ENCODE data around the gene TLR10. TPM values are rescaled to one million over a fixed set of nuclear protein-coding genes. Genes with fewer than 3 reads are reported as not detected.
A peak's percentile ranks its signal among the peaks of the same experiment; 100 is the strongest.

TLR10 gene
- total and polyA plus RNA-seq, 2 of the 13 experiments (the other 11 are each of a cell fraction or from before 2014, with no cell fraction given) = not detected

GRCh38 chr4:38803833-38804653 is 21.3 kb upstream of the TLR10 start:
- H3K4me2 ChIP-seq (ENCODE audit: low read depth, low read length) = peak overlapping the region; percentile 53
- 15% methylated on average over 6 of the region's 6 CpGs for WGBS (ENCODE audit: low lambda C conversion rate)
- CTCF ChIA-PET (ENCODE audit: low intra/inter-chr PET ratio, low total read pairs) = interaction anchor here (1.0 to 1.2 kb wide), 2 partner anchors 21 to 45 kb away, joined by 3 to 5 read pairs; no protein-coding TSS in a partner anchor
- H3K9ac ChIP-seq (ENCODE audit: insufficient read depth, low read depth, low read length) = no peak overlapping the region
- intact Hi-C loops (cut with micrococcal nuclease; ENCODE audit: unreplicated experiment) = loop anchor here (1.0 kb wide), 1 partner anchor 45 kb away; no protein-coding TSS in a partner anchor
- FAIRE-seq = peak; percentile 37
- peak overlapping the region in 1 of 3 experiments; percentile 16; a peak in 2 of 6 replicates for H3K4me3 ChIP-seq (replicated peaks in 1 of 3; ENCODE audit: insufficient read depth in 1 of 3, low read depth in 2 of 3, low read length in 3 of 3)
- H4K20me1 ChIP-seq (ENCODE audit: insufficient read depth, low read length) = no peaks in the 10 kb centered on the region
- ATAC-seq = peak; percentile 47; the same call in 2 of the 3 replicates
- no peak overlapping the region for H3K27ac ChIP-seq (ENCODE audit: extremely low read length, insufficient read depth, low read length)
- H3K4me1 ChIP-seq (ENCODE audit: insufficient read depth, low read length) = peaks cover 12% of the 10 kb centered on the region
- no peaks in the 10 kb centered on the region for H3K79me2 ChIP-seq (ENCODE audit: insufficient read depth, low read length)
- H2AFZ ChIP-seq (ENCODE audit: low read length) = peak overlapping the region; percentile 28
- TF ChIP-seq HOXA9 (CRISPR knock-in tag; IDR thresholded peaks at IDR 0.05; ENCODE audit: borderline replicate concordance) (no peak), BCL6 (CRISPR knock-in tag; IDR thresholded peaks at IDR 0.05) (0 out of 2 replicates have a peak, but pooled peaks have one; percentile 30)
- POLR2A ChIA-PET = no interaction called here
- H3K9me3 ChIP-seq (ENCODE audit: low read length) = no peaks in the 10 kb centered on the region; the same call in 1 of the 2 replicates
- BruUV-seq (replicated peaks) = no TSS peak
- in situ Hi-C loops (cut with HindIII; ENCODE audit: extremely low pct_ligation_motif_present, low pct_unique_long_range_greater_than_20kb) = no loop called here
- no peak for DNase-seq (ENCODE audit: low spot score)
- peaks cover 0 to 8% of the 10 kb centered on the region in 2 experiments; a peak in 2 of 5 replicates for H3K27me3 ChIP-seq (ENCODE audit: control insufficient read depth in 1 of 2, insufficient read depth in 2 of 2, low read length in 2 of 2)
- no peaks in the 10 kb centered on the region for H3K36me3 ChIP-seq (replicated peaks in 1 of 2; ENCODE audit: control insufficient read depth in 1 of 2, insufficient read depth in 2 of 2, low read length in 2 of 2)

- intact Hi-C loops (cut with micrococcal nuclease; ENCODE audit: unreplicated experiment) = no loop called here
- in situ Hi-C loops (cut with HindIII; ENCODE audit: extremely low pct_ligation_motif_present, low pct_unique_long_range_greater_than_20kb) = no loop called here
- TF ChIP-seq SOX13 (IDR thresholded peaks at IDR 0.05) = no peak
- TF ChIP-seq SOX13 (CRISPR knock-in tag; conservative IDR thresholded peaks at IDR 0.05 in 1 of 2, IDR thresholded peaks at IDR 0.05 in 1 of 2) = no peak
- peak; percentile 33; the same call in 1 of the 2 replicates for TF ChIP-seq ZSCAN31 (CRISPR knock-in tag; IDR thresholded peaks at IDR 0.05; ENCODE audit: low read depth)
- no peak for TF ChIP-seq FOSL2 (CRISPR knock-in tag; IDR thresholded peaks at IDR 0.05)
- TF ChIP-seq ATAD3A (CRISPR knock-in tag; IDR thresholded peaks at IDR 0.05) = no peak
- TF ChIP-seq PHF8 (CRISPR knock-in tag; IDR thresholded peaks at IDR 0.05) = no peak
- TF ChIP-seq ZNF3 (CRISPR knock-in tag; IDR thresholded peaks at IDR 0.05) = no peak
- TF ChIP-seq NFIC (IDR thresholded peaks at IDR 0.05; ENCODE audit: low read length) = no peak
- TF ChIP-seq HCFC1 (IDR thresholded peaks at IDR 0.05; ENCODE audit: low read depth, low read length) = no peak
- TF ChIP-seq NFE2L2 (IDR thresholded peaks at IDR 0.05; ENCODE audit: low read length) = peak; percentile 16; the same call in 1 of the 2 replicates
- H3K27me3 ChIP-seq (ENCODE audit: control insufficient read depth in 1 of 2, insufficient read depth in 2 of 2, low read length in 2 of 2) = peaks cover 0 to 8% of the 10 kb centered on the region in 2 experiments; a peak in 2 of 5 replicates
- DNase-seq (ENCODE audit: low spot score) (no peak), FAIRE-seq (no peak), ATAC-seq (no peak)
- no peak overlapping the region for H2AFZ ChIP-seq (ENCODE audit: low read length)
- POLR2A ChIA-PET = no interaction called here
- no peak overlapping the region for H3K4me3 ChIP-seq (replicated peaks in 1 of 3; ENCODE audit: insufficient read depth in 1 of 3, low read depth in 2 of 3, low read length in 3 of 3)
- WGBS (ENCODE audit: low lambda C conversion rate) = 73% methylated on average over 13 of the region's 15 CpGs
- H3K79me2 ChIP-seq (ENCODE audit: insufficient read depth, low read length) = no peaks in the 10 kb centered on the region
- CTCF ChIA-PET (ENCODE audit: low intra/inter-chr PET ratio, low total read pairs) = no interaction called here
- BruUV-seq (replicated peaks) = no TSS peak
- no peak overlapping the region for H3K27ac ChIP-seq (ENCODE audit: extremely low read length, insufficient read depth, low read length)
- H3K9me3 ChIP-seq (ENCODE audit: low read length) = no peaks in the 10 kb centered on the region; the same call in 1 of the 2 replicates
- no peak overlapping the region for H3K4me2 ChIP-seq (ENCODE audit: low read depth, low read length)
- no peak overlapping the region for H3K9ac ChIP-seq (ENCODE audit: insufficient read depth, low read depth, low read length)
- peaks cover 12% of the 10 kb centered on the region for H3K4me1 ChIP-seq (ENCODE audit: insufficient read depth, low read length)
- no peaks in the 10 kb centered on the region for H4K20me1 ChIP-seq (ENCODE audit: insufficient read depth, low read length)
- H3K36me3 ChIP-seq (replicated peaks in 1 of 2; ENCODE audit: control insufficient read depth in 1 of 2, insufficient read depth in 2 of 2, low read length in 2 of 2) = no peaks in the 10 kb centered on the region
Observed at GRCh38 chr4:38802561-38803355, 20.0 kb upstream of the TLR10 start.
